IMR-90 (cell line): ENCODE measurements around the gene FGF5. TPM values are rescaled to one million over a fixed set of nuclear protein-coding genes. Genes with fewer than 3 reads are reported as not detected.

Source experiments
- ATAC-seq: fragments of 200-7000 bp; cut with Tn5 transposase; 2 replicates; pipeline ENCODE4 v1.9.1; 2020; ENCODE audit warnings: low read depth, mild to moderate bottlenecking, moderate library complexity
- BruUV-seq: library from RNA; stranded (reverse); fragments of 400-500 nt; replicated peaks from 2 replicates; lab custom pipeline; 2021; lab: Mats Ljungman, UMichigan
- CTCF ChIA-PET: fragments of 300-600 bp; formaldehyde crosslinking; extraction: SDS; loops from one replicate; lab custom pipeline; 2021; ENCODE audit warnings: antibody characterized with exemption; lab: Yijun Ruan, JAX
- POLR2A ChIA-PET: fragments of 300-600 bp; sonication (Branson Sonifier 250); formaldehyde crosslinking; loops from one replicate; lab custom pipeline; 2022; ENCODE audit warnings: antibody characterized with exemption; ENCODE audit not compliant: unreplicated experiment; lab: Charles Lee
- DNase-seq: peaks from one replicate; pipeline ENCODE4 v3.0.0; 2013
- H2AFZ ChIP-seq: replicated peaks from 2 replicates; pipeline ENCODE3; 2013; ENCODE audit warnings: low read length, mild to moderate bottlenecking; ENCODE audit not compliant: poor library complexity
- H2AK5ac ChIP-seq: 2 replicates; pipeline ENCODE4 v1.6.1; 2013; ENCODE audit warnings: low read depth, low read length, inconsistent platforms
- H2AK9ac ChIP-seq: replicated peaks from 2 replicates; pipeline ENCODE3; 2013; ENCODE audit warnings: mild to moderate bottlenecking, low read depth, low read length, moderate library complexity; ENCODE audit not compliant: poor library complexity
- H2BK120ac ChIP-seq: 2 replicates; pipeline ENCODE4 v1.6.1; 2013; ENCODE audit warnings: low read depth, low read length, inconsistent platforms
- H2BK15ac ChIP-seq: 3 replicates; pipeline ENCODE4 v1.6.1; 2013; ENCODE audit warnings: low read depth, low read length, inconsistent platforms
- H2BK20ac ChIP-seq: 2 replicates; pipeline ENCODE4 v1.6.1; 2013; ENCODE audit warnings: low read depth, mild to moderate bottlenecking, inconsistent platforms, low read length, moderate library complexity
- H2BK5ac ChIP-seq: 2 replicates; pipeline ENCODE4 v1.6.1; 2013; ENCODE audit warnings: mild to moderate bottlenecking, low read depth, low read length, inconsistent platforms; ENCODE audit not compliant: poor library complexity, severe bottlenecking
- H3K14ac ChIP-seq: replicated peaks from 2 replicates; pipeline ENCODE4 v1.6.1; 2013; ENCODE audit warnings: low read depth, low read length, inconsistent platforms
- H3K18ac ChIP-seq: 2 replicates; pipeline ENCODE4 v1.6.1; 2013; ENCODE audit warnings: low read depth, low read length, control low read depth
- H3K23ac ChIP-seq: 2 replicates; pipeline ENCODE4 v1.6.1; 2013; ENCODE audit warnings: low read depth, low read length, inconsistent platforms
- H3K27ac ChIP-seq: 2 replicates; pipeline ENCODE4 v1.5.1; 2013; ENCODE audit warnings: mild to moderate bottlenecking, control low read depth, low read length; ENCODE audit not compliant: insufficient read depth
- H3K27me3 ChIP-seq: 2 replicates; pipeline ENCODE4 v1.6.1; 2013; ENCODE audit warnings: low read length; ENCODE audit not compliant: control insufficient read depth, insufficient read depth
- H3K36me3 ChIP-seq: 2 replicates; pipeline ENCODE4 v1.6.1; 2013; ENCODE audit warnings: low read length, mixed read lengths; ENCODE audit not compliant: control insufficient read depth, insufficient read depth
- H3K4ac ChIP-seq: 2 replicates; pipeline ENCODE4 v1.6.1; 2013; ENCODE audit warnings: low read depth, low read length, inconsistent platforms
- H3K4me1 ChIP-seq: 2 replicates; pipeline ENCODE4 v1.6.1; 2013; ENCODE audit warnings: low read length, mixed read lengths; ENCODE audit not compliant: control insufficient read depth, insufficient read depth
- H3K4me2 ChIP-seq: 2 replicates; pipeline ENCODE4 v1.6.1; 2013; ENCODE audit warnings: low read depth, mild to moderate bottlenecking, control low read depth, low read length, moderate library complexity
- H3K4me3 ChIP-seq: 2 replicates; pipeline ENCODE4 v1.5.1; 2013; ENCODE audit warnings: low read depth, mild to moderate bottlenecking, control low read depth, low read length, moderate library complexity; ENCODE audit not compliant: insufficient read depth
- H3K56ac ChIP-seq: 2 replicates; pipeline ENCODE4 v1.6.1; 2013; ENCODE audit warnings: low read length, inconsistent platforms; ENCODE audit not compliant: insufficient read depth; ENCODE audit errors: extremely low read depth
- H3K79me1 ChIP-seq, 2 experiments: 2 replicates each; pipeline ENCODE4 v1.6.1; 2013; ENCODE audit warnings: low read length in 2 of 2, inconsistent platforms in 1 of 2, low read depth in 1 of 2
- H3K9ac ChIP-seq: 2 replicates; pipeline ENCODE4 v1.6.1; 2013; ENCODE audit warnings: low read depth, low read length, control low read depth
- H3K9me1 ChIP-seq: 2 replicates; pipeline ENCODE4 v1.6.1; 2013; ENCODE audit warnings: low read length, inconsistent platforms; ENCODE audit not compliant: insufficient read depth
- H3K9me3 ChIP-seq: 2 replicates; pipeline ENCODE4 v1.6.1; 2013; ENCODE audit warnings: low read length; ENCODE audit not compliant: control insufficient read depth, insufficient read depth
- H4K20me1 ChIP-seq: 2 replicates; pipeline ENCODE4 v1.6.1; 2013; ENCODE audit warnings: low read length, inconsistent platforms; ENCODE audit not compliant: insufficient read depth
- H4K5ac ChIP-seq: 2 replicates; pipeline ENCODE4 v1.6.1; 2013; ENCODE audit warnings: mild to moderate bottlenecking, low read depth, low read length, control low read depth
- H4K8ac ChIP-seq, 2 experiments: 2 replicates each; pipeline ENCODE4 v1.6.1; 2013; ENCODE audit warnings: low read depth in 2 of 2, low read length in 2 of 2, control low read depth in 1 of 2, inconsistent platforms in 1 of 2
- H4K91ac ChIP-seq: 2 replicates; pipeline ENCODE4 v1.6.1; 2013; ENCODE audit warnings: low read depth, low read length, inconsistent platforms; ENCODE audit not compliant: insufficient read depth
- CHD1 ChIP-seq: IDR thresholded peaks from 2 replicates; pipeline ENCODE4 v1.6.1; 2012; ENCODE audit warnings: low read depth, low read length, improper control_type of control experiment
- FOS ChIP-seq: fragments of 150-350 bp; IDR thresholded peaks from 2 replicates; pipeline ENCODE4 v1.6.1; 2016; ENCODE audit warnings: low read depth, low read length
- MAFK ChIP-seq: IDR thresholded peaks from 2 replicates; pipeline ENCODE4 v1.6.1; 2012; ENCODE audit warnings: low read depth, low read length, improper control_type of control experiment
- MXI1 ChIP-seq: IDR thresholded peaks from 2 replicates; pipeline ENCODE4 v1.6.1; 2012; ENCODE audit warnings: low read depth, mild to moderate bottlenecking, low read length, moderate library complexity, borderline replicate concordance
- POLR2A ChIP-seq: IDR thresholded peaks from 2 replicates; pipeline ENCODE4 v1.6.1; 2012; ENCODE audit warnings: mild to moderate bottlenecking, low read depth, low read length
- RAD21 ChIP-seq: IDR thresholded peaks from 2 replicates; pipeline ENCODE4 v1.6.1; 2012; ENCODE audit warnings: low read length, improper control_type of control experiment
- SMC3 ChIP-seq: fragments of 150-350 bp; IDR thresholded peaks from 2 replicates; pipeline ENCODE4 v1.6.1; 2016; ENCODE audit warnings: low read depth, mild to moderate bottlenecking, antibody characterized with exemption, low read length, moderate library complexity
- dilution Hi-C: fragments of 300-500 bp; cut with HindIII; formaldehyde crosslinking; loops from one replicate; pipeline ENCODE4 v1.14.3; 2018; ENCODE audit warnings: low sequenced_read_pairs; ENCODE audit not compliant: unreplicated experiment
- in situ Hi-C: fragments of 300-500 bp; cut with MboI; formaldehyde crosslinking; loops from 3 replicates; pipeline ENCODE4 v1.14.3; 2019; ENCODE audit warnings: low sequenced_read_pairs, inconsistent platforms, mixed read lengths
- intact Hi-C: fragments of 100-400 bp; cut with micrococcal nuclease; formaldehyde crosslinking; loops from 2 replicates; pipeline ENCODE4 v1.10.0; 2022
- polyA plus RNA-seq, 3 experiments: library from polyadenylated mRNA; depleted of rRNA; stranded (reverse); fragments of >200 nt; gene quantifications; 2 replicates each; pipeline ENCODE4 v1.2.3, GENCODE V29; 2012; ENCODE audit warnings: low replicate concordance in 1 of 3
- total RNA-seq: library from RNA; depleted of rRNA; stranded (reverse); fragments of >200 nt; gene quantifications from 2 replicates; pipeline ENCODE4 v1.2.3, GENCODE V29; 2012
- TF ChIP-seq, protein P1 (sequence below): conservative IDR thresholded peaks from 2 replicates; pipeline ENCODE4 v1.5.1; 2012; ENCODE audit warnings: mild to moderate bottlenecking, low read depth, low read length, improper control_type of control experiment
- TF ChIP-seq, protein P2 (sequence below): fragments of 150-350 bp; IDR thresholded peaks from 2 replicates; pipeline ENCODE4 v1.6.1; 2017; ENCODE audit warnings: mild to moderate bottlenecking, antibody characterized with exemption, low read length, low read depth

Gene FGF5
- total and polyA plus RNA-seq, 2 of the 4 experiments (the other 2 are of a cell fraction): 18.6 to 42.1 TPM

DNA sequence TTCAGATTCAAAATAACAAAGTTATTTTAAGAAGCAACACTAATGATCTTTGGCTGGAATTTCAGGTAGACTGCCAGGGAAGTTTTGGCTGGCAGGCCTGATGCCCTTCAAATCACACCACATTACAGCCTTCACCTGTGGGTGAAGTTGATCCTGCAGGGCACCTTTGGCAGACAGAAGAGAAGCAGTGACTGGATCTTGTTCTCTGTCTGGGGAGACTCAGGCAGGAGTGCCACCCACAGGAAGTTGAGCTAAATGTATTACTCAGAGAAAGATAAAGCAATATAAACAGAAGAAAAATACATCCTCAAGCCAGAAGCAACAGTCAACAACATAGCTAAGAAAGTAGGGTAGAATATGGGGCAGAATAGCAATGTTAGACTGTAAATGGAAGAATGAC lies 56.3 kb downstream of the FGF5 start:
- Histone ChIP-seq H3K79me1 (peaks cover 0 to 20% of the 10 kb centered on the region in 2 experiments; a peak in 2 of 4 replicates), H3K27me3 (no peaks in the 10 kb centered on the region), H2AK9ac (peak overlapping the region; percentile 49), H4K20me1 (no peaks in the 10 kb centered on the region), H2BK120ac (peak overlapping the region; percentile 44), H3K9me3 (no peaks in the 10 kb centered on the region), H4K5ac (no peak overlapping the region), H4K8ac (no peak overlapping the region; a peak in 2 of 4 replicates), H3K9me1 (peaks cover 2% of the 10 kb centered on the region; the same call in 1 of the 2 replicates), H2BK15ac (peak overlapping the region; percentile 29; the same call in 1 of the 3 replicates), H2AFZ (no peak overlapping the region), H3K36me3 (no peaks in the 10 kb centered on the region), H3K14ac (peak overlapping the region; percentile 56; the same call in 1 of the 2 replicates), H3K4me2 (peak overlapping the region; percentile 10; the same call in 1 of the 2 replicates), H3K4ac (peak overlapping the region; percentile 53; the same call in 1 of the 2 replicates), H3K4me1 (peaks cover 5% of the 10 kb centered on the region), H3K18ac (no peak overlapping the region), H2BK5ac (no peak overlapping the region), H2BK20ac (peak overlapping the region; percentile 63; the same call in 1 of the 2 replicates), H3K23ac (no peak overlapping the region), H3K4me3 (no peak overlapping the region), H3K56ac (no peak overlapping the region), H3K27ac (no peak overlapping the region), H3K9ac (no peak overlapping the region), H2AK5ac (peak overlapping the region; percentile 69; the same call in 1 of the 2 replicates), H4K91ac (no peak overlapping the region)
- in situ Hi-C loops (no loop called here), dilution Hi-C loops (no loop called here), intact Hi-C loops (loop anchor here (1.0 to 5.0 kb wide), 2 partner anchors 55 to 101 kb away; partner anchors contain the start of gene FGF5)
- TF ChIP-seq POLR2A (no peak), MXI1 (no peak), FOS (peak; percentile 37; the same call in 1 of the 2 replicates), CHD1 (no peak), RAD21 (peak; percentile 74), SMC3 (peak; percentile 57), MAFK (no peak)
- TF ChIP-seq, protein P1, sequence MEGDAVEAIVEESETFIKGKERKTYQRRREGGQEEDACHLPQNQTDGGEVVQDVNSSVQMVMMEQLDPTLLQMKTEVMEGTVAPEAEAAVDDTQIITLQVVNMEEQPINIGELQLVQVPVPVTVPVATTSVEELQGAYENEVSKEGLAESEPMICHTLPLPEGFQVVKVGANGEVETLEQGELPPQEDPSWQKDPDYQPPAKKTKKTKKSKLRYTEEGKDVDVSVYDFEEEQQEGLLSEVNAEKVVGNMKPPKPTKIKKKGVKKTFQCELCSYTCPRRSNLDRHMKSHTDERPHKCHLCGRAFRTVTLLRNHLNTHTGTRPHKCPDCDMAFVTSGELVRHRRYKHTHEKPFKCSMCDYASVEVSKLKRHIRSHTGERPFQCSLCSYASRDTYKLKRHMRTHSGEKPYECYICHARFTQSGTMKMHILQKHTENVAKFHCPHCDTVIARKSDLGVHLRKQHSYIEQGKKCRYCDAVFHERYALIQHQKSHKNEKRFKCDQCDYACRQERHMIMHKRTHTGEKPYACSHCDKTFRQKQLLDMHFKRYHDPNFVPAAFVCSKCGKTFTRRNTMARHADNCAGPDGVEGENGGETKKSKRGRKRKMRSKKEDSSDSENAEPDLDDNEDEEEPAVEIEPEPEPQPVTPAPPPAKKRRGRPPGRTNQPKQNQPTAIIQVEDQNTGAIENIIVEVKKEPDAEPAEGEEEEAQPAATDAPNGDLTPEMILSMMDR: peak; percentile 69
- TF ChIP-seq, protein P2, sequence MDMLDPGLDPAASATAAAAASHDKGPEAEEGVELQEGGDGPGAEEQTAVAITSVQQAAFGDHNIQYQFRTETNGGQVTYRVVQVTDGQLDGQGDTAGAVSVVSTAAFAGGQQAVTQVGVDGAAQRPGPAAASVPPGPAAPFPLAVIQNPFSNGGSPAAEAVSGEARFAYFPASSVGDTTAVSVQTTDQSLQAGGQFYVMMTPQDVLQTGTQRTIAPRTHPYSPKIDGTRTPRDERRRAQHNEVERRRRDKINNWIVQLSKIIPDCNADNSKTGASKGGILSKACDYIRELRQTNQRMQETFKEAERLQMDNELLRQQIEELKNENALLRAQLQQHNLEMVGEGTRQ: no peak
- DNase-seq (peak; percentile 68), ATAC-seq (peak; percentile 97)
- BruUV-seq: no TSS peak
- ChIA-PET CTCF (interaction anchor here (0.6 to 1.5 kb wide), 17 partner anchors 9 to 120 kb away, joined by 3 to 15 read pairs (median 4); partner anchors contain the start of genes CFAP299 and FGF5), POLR2A (no interaction called here)
